Astrocyte (in vitro differentiated cells and primary cell): ENCODE results near the gene ACOT11. TPM values are rescaled to one million over a fixed set of nuclear protein-coding genes. Genes with fewer than 3 reads are reported as not detected.

Experiments used
- DNase-seq: peaks from one replicate; pipeline ENCODE4 v3.0.0-alpha.2; 2010; ENCODE audit warnings: low read depth
- FAIRE-seq: peaks from 2 replicates; lab custom pipeline; 2011; peaks lifted over from hg19 to GRCh38; lab: Jason Lieb, UNC
- H2AFZ ChIP-seq: 2 replicates; pipeline ENCODE4 v1.6.0; 2012; ENCODE audit warnings: low read depth, low read length, inconsistent platforms
- H3K27ac ChIP-seq: 2 replicates; pipeline ENCODE4 v1.5.1; 2011; ENCODE audit warnings: low read depth, low read length, inconsistent platforms
- H3K27me3 ChIP-seq: 2 replicates; pipeline ENCODE4 v1.6.0; 2011; ENCODE audit warnings: low read length, inconsistent platforms; ENCODE audit not compliant: insufficient read depth
- H3K36me3 ChIP-seq: 2 replicates; pipeline ENCODE4 v1.5.1; 2011; ENCODE audit warnings: low read length, inconsistent platforms; ENCODE audit not compliant: insufficient read depth
- H3K4me1 ChIP-seq: 2 replicates; pipeline ENCODE4 v1.5.1; 2011; ENCODE audit warnings: low read length, inconsistent platforms; ENCODE audit not compliant: insufficient read depth
- H3K4me2 ChIP-seq: 2 replicates; pipeline ENCODE4 v1.6.0; 2012; ENCODE audit warnings: low read length, inconsistent platforms
- H3K4me3 ChIP-seq: 2 replicates; pipeline ENCODE4 v1.5.1; 2011; ENCODE audit warnings: low read depth, mild to moderate bottlenecking, low read length, inconsistent platforms; ENCODE audit not compliant: insufficient read depth
- H3K79me2 ChIP-seq: 2 replicates; pipeline ENCODE4 v1.6.0; 2012; ENCODE audit warnings: mild to moderate bottlenecking, low read length, inconsistent platforms; ENCODE audit not compliant: insufficient read depth
- H3K9ac ChIP-seq: 2 replicates; pipeline ENCODE4 v1.6.0; 2012; ENCODE audit warnings: mild to moderate bottlenecking, low read length, inconsistent platforms
- H3K9me3 ChIP-seq: 2 replicates; pipeline ENCODE4 v1.5.1; 2012; ENCODE audit warnings: low read depth, mild to moderate bottlenecking, low read length, inconsistent platforms; ENCODE audit not compliant: insufficient read depth
- H4K20me1 ChIP-seq: 2 replicates; pipeline ENCODE4 v1.6.0; 2012; ENCODE audit warnings: low read length, inconsistent platforms; ENCODE audit not compliant: insufficient read depth
- H3K27ac Mint-ChIP-seq: one replicate; pipeline ENCODE4 v1.8.0; 2021; ENCODE audit warnings: mild to moderate bottlenecking, mixed read lengths; ENCODE audit not compliant: unreplicated experiment
- H3K27me3 Mint-ChIP-seq: one replicate; pipeline ENCODE4 v1.8.0; 2021; ENCODE audit warnings: low read depth, mixed read lengths; ENCODE audit not compliant: unreplicated experiment
- H3K36me3 Mint-ChIP-seq: one replicate; pipeline ENCODE4 v1.8.0; 2021; ENCODE audit warnings: low read depth, mixed read lengths; ENCODE audit not compliant: unreplicated experiment
- H3K4me1 Mint-ChIP-seq: one replicate; pipeline ENCODE4 v1.8.0; 2021; ENCODE audit warnings: low read depth, mixed read lengths; ENCODE audit not compliant: unreplicated experiment
- H3K4me3 Mint-ChIP-seq: one replicate; pipeline ENCODE4 v1.8.0; 2021; ENCODE audit warnings: mild to moderate bottlenecking, moderate library complexity, mixed read lengths; ENCODE audit not compliant: unreplicated experiment
- H3K9me3 Mint-ChIP-seq: one replicate; pipeline ENCODE4 v1.8.0; 2021; ENCODE audit warnings: mild to moderate bottlenecking, mixed read lengths; ENCODE audit not compliant: unreplicated experiment
- EZH2 ChIP-seq: IDR thresholded peaks from 2 replicates; pipeline ENCODE4 v1.6.1; 2012; ENCODE audit warnings: mild to moderate bottlenecking, low read length, inconsistent platforms; ENCODE audit not compliant: insufficient read depth
- total RNA-seq: library from RNA; stranded (reverse); gene quantifications from 2 replicates; pipeline ENCODE4 v1.2.1, GENCODE V29; 2021
- TF ChIP-seq, protein P1 (sequence below): IDR thresholded peaks from 2 replicates; pipeline ENCODE4 v1.5.1; 2011; ENCODE audit warnings: low read depth, mild to moderate bottlenecking, inconsistent platforms, low read length, moderate library complexity; ENCODE audit not compliant: insufficient read depth

Gene ACOT11
- total RNA-seq, 1 donor from 2014 or later = 1.5 TPM

DNA sequence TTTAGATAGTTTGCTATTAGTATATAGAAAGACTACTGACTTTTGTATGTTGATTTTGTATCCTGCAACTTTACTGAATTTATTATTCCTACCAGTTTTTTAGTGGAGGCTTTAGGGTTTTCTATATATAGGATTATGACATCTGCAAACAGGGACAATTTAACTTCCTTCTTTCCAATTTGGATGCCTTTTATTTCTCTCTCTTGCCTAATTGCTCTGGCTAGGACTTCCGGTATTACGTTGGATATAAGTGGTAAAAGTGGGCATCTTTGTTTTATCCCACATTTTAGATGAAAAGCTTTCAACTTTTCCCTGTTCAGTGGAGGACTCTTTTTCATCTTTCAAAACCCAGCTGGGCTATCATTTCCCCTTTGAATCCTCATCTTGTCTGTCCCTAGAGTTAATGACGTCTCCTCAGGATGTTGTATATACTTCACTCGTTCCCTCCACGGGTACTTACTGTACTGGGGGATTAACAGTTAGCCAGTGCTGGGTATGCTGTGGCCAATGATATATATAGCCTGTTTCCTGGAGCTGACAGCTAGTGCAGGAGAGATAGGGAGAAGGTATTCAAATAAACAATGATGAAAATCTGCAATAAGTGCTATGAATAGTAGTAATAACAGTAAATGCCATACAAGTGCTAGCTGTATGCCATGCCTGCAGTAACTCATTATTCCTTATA, 9.8 kb downstream of the ACOT11 start:
- Histone ChIP-seq H3K36me3 (no peaks in the 10 kb centered on the region), H3K4me1 (no peaks in the 10 kb centered on the region), H4K20me1 (no peaks in the 10 kb centered on the region), H3K27ac (no peak overlapping the region), H3K4me3 (no peak overlapping the region), H2AFZ (no peak overlapping the region), H3K79me2 (no peaks in the 10 kb centered on the region), H3K4me2 (no peak overlapping the region), H3K9ac (no peak overlapping the region), H3K9me3 (no peaks in the 10 kb centered on the region), H3K27me3 (no peaks in the 10 kb centered on the region)
- TF ChIP-seq EZH2 = no peak
- TF ChIP-seq, protein P1, sequence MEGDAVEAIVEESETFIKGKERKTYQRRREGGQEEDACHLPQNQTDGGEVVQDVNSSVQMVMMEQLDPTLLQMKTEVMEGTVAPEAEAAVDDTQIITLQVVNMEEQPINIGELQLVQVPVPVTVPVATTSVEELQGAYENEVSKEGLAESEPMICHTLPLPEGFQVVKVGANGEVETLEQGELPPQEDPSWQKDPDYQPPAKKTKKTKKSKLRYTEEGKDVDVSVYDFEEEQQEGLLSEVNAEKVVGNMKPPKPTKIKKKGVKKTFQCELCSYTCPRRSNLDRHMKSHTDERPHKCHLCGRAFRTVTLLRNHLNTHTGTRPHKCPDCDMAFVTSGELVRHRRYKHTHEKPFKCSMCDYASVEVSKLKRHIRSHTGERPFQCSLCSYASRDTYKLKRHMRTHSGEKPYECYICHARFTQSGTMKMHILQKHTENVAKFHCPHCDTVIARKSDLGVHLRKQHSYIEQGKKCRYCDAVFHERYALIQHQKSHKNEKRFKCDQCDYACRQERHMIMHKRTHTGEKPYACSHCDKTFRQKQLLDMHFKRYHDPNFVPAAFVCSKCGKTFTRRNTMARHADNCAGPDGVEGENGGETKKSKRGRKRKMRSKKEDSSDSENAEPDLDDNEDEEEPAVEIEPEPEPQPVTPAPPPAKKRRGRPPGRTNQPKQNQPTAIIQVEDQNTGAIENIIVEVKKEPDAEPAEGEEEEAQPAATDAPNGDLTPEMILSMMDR = no peak
- DNase-seq (no peak), FAIRE-seq (no peak)
- H3K9me3 Mint-ChIP-seq = peaks cover 8% of the 10 kb centered on the region
- no peaks in the 10 kb centered on the region for H3K4me1 Mint-ChIP-seq
- no peak overlapping the region for H3K27ac Mint-ChIP-seq
- no peaks in the 10 kb centered on the region for H3K36me3 Mint-ChIP-seq
- no peak overlapping the region for H3K4me3 Mint-ChIP-seq
- peaks cover 7% of the 10 kb centered on the region for H3K27me3 Mint-ChIP-seq

DNA sequence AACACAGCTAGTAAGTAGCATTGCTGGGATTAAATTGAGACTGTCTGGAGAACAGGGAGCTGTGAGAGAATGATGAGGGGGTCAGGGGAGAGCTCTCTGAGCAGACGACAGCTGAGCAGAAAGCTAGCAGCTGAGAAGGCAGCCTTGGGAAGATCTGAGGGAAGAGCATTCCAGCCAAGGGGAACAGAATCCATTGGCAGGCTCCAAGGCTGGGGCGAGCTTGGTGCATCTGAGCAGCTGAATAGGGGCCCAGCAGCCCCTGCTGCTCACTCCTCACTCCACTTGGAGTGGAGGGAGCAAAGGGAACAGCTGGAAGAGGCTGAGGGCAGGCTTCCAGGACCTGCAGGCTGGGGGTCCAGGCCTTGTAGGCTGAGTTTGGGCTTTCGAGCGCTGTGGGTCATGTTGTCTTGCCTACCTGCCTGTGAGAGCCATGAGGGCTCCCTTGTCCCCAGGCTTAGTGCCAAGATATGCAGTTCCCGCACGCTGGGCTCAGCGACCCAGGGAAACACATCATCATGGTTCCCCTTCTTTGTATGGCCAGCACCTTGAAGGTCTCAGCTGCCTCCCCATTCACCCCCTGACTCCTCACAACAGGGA, 10.5 kb downstream of the ACOT11 start:
- Histone ChIP-seq H3K4me1 (no peaks in the 10 kb centered on the region), H3K27me3 (no peaks in the 10 kb centered on the region), H4K20me1 (no peaks in the 10 kb centered on the region), H3K4me2 (no peak overlapping the region), H3K36me3 (no peaks in the 10 kb centered on the region), H3K27ac (no peak overlapping the region), H3K4me3 (no peak overlapping the region), H3K9me3 (no peaks in the 10 kb centered on the region), H2AFZ (no peak overlapping the region), H3K79me2 (no peaks in the 10 kb centered on the region), H3K9ac (no peak overlapping the region)
- TF ChIP-seq, protein P1 = no peak
- no peak for TF ChIP-seq EZH2
- Mint-ChIP-seq H3K27me3 (peaks cover 7% of the 10 kb centered on the region), H3K9me3 (peaks cover 8% of the 10 kb centered on the region), H3K4me1 (no peaks in the 10 kb centered on the region), H3K36me3 (no peaks in the 10 kb centered on the region), H3K27ac (no peak overlapping the region), H3K4me3 (no peak overlapping the region)
- DNase-seq = no peak
- FAIRE-seq = no peak

DNA sequence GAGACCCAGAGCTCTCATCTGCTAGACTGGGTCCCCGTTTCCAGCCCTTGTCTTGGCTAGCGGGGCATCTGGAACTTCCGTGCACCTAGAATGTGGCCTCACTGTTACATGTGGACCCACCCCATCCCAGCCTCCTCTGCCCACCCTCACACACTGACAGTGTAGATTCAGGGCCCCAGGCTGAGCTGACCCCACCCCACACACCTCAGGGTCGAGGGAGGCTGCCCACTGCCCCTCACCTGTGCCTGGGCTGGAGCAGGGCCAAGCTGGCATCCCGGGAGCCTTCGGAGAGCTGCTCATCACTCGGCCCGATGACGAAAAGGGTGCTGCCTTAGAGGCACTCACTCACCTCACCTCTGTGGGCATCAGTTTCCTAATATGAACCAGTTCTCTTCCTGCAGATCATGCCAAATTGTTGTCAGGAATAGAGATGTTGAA, 11.1 kb downstream of the ACOT11 start:
- no peaks in the 10 kb centered on the region for H3K79me2 ChIP-seq
- no peaks in the 10 kb centered on the region for H3K9me3 ChIP-seq
- DNase-seq (no peak), FAIRE-seq (no peak)
- H3K36me3 ChIP-seq = no peaks in the 10 kb centered on the region
- TF ChIP-seq, protein P1 = no peak
- TF ChIP-seq EZH2 = no peak
- H3K4me2 ChIP-seq = no peak overlapping the region
- no peak overlapping the region for H3K4me3 ChIP-seq
- H3K36me3 Mint-ChIP-seq = no peaks in the 10 kb centered on the region
- no peaks in the 10 kb centered on the region for H3K4me1 Mint-ChIP-seq
- H3K27me3 Mint-ChIP-seq = peaks cover 7% of the 10 kb centered on the region
- no peaks in the 10 kb centered on the region for H4K20me1 ChIP-seq
- no peak overlapping the region for H3K27ac ChIP-seq
- H3K4me1 ChIP-seq = no peaks in the 10 kb centered on the region
- H3K4me3 Mint-ChIP-seq = no peak overlapping the region
- no peaks in the 10 kb centered on the region for H3K27me3 ChIP-seq
- no peak overlapping the region for H2AFZ ChIP-seq
- H3K9ac ChIP-seq = no peak overlapping the region
- no peak overlapping the region for H3K27ac Mint-ChIP-seq
- peaks cover 8% of the 10 kb centered on the region for H3K9me3 Mint-ChIP-seq
